HG03280 (cell line): ENCODE measurements around the gene NLGN4Y.
"Not testable (repeated sequence)": the region's sequence is repeated elsewhere in the genome, so short reads cannot be mapped to it uniquely, and the experiment has no call there.

Source experiments
- ATAC-seq: cut with Tn5 transposase; IDR thresholded peaks from one replicate; pipeline ENCODE4 v1.9.1; 2021; ENCODE audit warnings: mild to moderate bottlenecking, moderate library complexity; ENCODE audit not compliant: unreplicated experiment

Gene NLGN4Y

DNA sequence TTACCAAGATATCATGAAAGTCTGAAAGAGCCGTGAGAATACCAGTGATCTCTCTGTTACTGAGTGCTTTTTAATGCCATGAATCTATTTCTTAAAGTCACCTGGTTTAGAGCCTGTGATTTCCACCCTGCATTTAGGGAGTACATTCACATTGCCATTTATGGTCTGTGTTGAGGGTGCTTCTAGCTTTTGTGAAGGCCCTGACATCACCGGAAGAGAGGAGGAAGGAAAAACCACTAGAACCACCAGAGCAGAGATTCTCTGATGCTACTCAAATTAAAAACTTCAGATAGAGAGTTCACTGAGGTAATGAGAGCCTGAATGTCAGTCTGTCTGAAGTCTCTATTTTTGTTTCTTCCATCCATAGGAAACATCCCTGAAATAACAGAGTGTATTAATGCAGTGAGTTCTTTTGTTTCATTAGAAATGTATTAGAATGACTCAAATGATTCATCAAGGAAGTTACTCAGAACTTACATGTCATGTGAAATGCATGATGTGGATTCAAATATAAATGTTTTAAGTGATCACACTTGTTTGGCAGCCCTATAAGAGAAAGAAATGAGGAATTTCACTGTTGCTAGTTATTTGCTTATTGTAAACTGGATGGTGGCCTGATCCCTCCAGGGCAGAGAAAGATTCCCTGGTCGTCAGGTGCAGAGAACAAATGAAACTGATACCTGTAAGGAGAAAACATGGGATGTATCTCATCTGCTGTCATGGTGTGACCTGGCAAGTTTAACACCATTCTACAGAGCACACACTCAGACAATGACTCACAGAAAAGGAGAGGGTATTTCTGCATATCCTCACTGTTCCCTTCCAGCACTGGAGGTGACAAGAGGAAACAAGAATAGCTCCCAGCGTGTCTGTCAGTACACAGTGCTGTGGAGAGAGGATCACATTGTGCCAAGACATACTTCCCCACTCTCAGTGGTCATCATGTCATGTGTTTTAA is 310.1 kb downstream of the NLGN4Y start:
- ATAC-seq = peak; percentile 51

DNA sequence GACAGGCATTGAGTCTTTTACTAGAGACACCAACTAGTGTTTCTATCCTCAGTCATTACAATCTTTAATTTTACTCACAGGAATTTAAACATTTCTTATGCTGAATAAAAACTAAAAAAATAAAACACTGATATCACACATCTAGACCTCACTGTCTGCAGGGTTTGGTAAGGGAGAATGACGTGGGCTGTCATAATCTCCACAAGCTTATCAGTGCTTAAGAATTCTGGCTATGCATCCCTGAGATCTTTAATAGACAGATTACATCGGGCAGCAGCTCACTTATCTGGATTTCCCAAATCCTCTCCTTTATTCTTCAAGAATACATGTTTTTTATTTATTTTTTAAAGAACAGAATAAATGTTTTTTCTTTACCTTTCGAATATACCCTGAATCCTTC is 313.1 kb downstream of the NLGN4Y start:
- no peak for ATAC-seq

DNA sequence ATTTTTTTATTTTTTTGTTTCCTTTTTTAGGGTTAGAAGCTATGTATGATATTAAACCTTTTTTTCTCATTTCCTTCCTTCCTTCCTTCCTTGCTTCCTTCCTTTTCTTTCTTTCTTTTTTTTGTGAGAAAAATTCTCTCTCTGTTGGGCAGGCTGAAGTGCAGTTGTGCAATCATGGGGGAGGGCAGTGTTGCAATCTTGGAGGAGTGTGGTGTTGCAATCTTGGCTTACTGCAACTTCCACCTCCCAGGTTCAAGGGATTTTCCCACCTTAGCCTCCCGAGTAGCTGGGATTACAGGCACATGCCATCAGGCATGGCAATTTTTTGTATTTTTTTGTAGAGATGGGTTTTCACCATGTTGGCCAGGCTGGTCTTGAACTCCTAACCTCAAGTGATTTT is 326.4 kb downstream of the NLGN4Y start:
- ATAC-seq = no peak

- no peak for ATAC-seq
Measured at GRCh38 chrY:14860448-14860847, 336.1 kb downstream of the NLGN4Y start.

GRCh38 chrY:14861033-14861432 is 336.7 kb downstream of the NLGN4Y start:
- not testable (repeated sequence) for ATAC-seq

DNA sequence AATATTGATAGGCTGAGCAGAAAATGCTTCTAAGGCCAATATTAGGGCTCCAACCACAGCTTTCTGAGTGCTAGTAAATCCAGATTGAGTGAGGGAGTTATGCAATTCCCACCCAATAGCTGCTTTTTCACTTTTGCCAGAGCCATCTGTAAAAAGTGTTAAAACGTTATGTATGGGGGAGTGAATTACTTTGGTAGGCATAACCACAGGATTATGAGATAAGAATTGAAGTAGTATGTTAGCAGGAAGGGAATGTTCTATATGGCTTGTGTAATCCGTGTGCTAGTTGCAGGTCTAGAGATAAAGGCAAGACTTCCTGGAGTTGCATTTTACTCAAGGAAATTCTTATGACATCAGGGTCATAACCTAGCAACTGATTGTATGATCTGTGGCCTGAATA is 347.6 kb downstream of the NLGN4Y start:
- no peak for ATAC-seq
